ENCODE results near the gene C1QBP.

- TF ChIP-seq CTCF (IDR thresholded peaks at IDR 0.05): no peak
- TF ChIP-seq POLR2AphosphoS5 (IDR thresholded peaks at IDR 0.05; ENCODE audit: low read depth, low read length): no peak
- no peak for TF ChIP-seq SIN3A (IDR thresholded peaks at IDR 0.05; ENCODE audit: borderline replicate concordance, insufficient read depth, low read depth, low read length)
Measured at GRCh38 chr17:5399767-5400166, 39.2 kb downstream of the C1QBP start.

All from Panc1 (cell line).